Activated T-cell treated with anti-CD3 and anti-CD28 coated beads for 48 hours (primary cell): ENCODE measurements around the gene GPR65.

Source experiments
- DNase-seq: peaks from one replicate; pipeline ENCODE4 v3.0.0-alpha.2; 2020; ENCODE audit warnings: low read depth

GPR65 gene

DNA sequence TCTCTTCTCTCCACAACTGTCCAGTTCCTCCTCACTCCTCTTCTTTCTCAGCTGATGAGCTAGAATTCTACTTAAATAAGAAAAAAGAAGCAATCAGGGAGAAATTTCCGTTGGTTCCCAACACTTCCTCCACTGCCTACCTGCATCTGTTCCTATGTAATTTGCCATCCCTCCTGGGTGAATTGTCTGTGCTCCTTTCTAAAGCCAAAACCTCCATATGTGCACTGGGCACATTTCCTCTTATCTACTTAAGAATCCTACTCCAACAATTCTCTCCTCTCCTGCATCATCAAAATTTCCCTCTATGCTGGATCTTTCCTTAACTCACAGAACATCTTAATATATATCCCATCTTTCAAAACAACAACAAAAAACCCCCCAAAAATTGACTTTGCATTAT lies 35.2 kb downstream of the GPR65 start:
- no peak for DNase-seq

DNA sequence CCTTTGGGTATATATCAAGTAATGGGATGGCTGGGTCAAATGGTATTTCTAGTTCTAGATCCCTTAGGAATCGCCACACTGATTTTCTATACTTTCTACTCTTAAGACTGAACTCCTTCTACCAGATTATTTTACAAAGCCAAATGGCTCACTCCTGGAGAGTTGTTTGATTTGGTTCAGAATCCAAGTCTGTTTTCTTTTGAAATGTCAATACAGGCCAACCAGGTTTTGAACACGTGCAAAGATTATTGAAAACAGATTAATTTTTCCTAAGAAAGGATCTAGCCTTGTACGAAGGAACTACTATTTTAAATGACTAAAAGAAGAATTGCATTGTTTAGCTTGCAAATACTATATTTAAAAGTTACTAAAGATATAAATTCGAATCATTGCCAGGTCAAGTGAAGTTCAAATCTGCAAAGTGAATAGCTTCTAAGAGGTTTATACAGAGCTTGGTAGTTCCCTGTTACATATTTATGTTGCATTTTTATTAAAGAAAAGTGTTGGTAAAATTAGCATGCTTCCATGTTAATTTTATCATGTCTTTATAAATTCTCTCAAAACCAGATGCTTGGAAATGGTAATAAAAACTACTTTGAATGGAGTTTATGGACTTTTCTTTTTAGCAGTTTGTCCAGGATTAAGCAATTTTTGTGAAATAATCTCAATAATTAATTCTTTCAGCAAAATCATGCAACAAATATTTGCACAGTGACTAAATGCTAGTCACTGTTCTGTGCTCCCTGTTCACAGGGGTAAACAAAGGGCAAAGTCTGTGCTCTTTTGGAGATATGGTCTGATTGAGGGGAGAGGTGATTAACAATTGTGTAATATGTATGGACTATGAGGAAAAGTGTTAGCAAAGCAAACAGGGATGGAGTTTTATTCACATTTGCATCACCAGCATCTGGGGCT lies 38.9 kb downstream of the GPR65 start:
- DNase-seq = no peak

DNA sequence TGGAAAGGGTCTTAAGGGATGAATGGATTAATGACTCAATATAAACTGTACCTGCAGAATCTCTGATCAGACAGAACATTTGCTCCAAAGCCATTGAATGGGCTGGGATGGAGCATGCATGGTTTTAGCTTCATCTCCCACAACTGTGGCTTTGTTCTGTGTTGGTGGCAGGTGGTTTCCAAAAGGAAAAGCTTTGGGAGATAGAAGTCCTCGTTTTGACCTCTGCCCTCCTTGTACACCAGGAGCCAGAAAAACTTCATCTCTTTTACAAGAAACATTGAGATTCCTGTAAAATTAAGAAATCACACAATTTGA lies 39.5 kb downstream of the GPR65 start:
- no peak for DNase-seq

DNA sequence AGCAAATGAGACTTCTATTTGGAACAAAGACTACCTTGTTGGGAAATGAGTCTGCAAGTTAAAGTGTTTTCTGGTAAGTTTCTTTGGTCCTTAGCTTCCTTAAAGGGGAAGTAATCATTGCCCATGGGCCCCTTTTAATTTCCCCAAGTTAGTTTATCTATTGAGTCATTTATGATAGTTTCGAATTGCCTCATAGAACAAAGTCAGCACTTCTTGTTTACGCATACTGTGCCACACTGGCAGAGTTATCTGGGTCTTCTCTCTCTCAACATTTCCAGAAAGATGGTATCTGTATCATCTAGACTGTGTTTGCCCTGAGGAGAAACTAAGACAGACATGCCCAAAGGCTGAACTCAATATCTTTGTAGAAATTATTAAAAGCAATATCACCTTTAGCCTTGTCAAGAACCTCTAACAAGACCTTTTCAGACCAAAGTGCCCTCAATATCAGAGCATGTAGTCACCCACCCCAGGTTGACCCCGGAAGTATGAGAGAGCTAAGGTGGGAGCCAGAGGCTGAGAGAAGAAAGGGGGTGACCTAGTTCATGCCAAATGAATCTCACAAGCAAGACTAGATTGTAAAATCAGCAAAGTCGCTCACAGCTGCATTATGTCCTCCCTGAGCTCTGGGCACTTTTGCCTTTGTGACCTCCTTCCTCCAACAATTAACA lies 40.0 kb downstream of the GPR65 start:
- no peak for DNase-seq

DNA sequence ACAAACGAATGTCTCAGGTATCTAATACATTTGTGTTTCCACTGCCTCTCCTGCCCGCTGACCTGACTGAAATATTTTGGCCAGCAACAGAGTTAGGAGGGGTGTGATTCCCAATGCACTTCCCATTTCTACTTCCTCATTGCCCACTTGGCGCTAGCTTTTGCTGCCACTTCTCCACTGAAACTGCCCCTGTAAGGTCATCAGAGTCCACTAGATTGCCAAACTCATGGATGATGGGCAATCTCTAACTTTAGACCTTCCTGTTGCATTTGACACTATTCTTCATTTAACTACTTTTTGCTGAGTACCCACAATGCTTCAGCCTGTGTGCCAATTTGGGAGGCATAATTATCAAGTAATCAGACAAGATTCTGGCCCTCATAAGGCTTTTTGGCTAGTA lies 40.8 kb downstream of the GPR65 start:
- DNase-seq = no peak

DNA sequence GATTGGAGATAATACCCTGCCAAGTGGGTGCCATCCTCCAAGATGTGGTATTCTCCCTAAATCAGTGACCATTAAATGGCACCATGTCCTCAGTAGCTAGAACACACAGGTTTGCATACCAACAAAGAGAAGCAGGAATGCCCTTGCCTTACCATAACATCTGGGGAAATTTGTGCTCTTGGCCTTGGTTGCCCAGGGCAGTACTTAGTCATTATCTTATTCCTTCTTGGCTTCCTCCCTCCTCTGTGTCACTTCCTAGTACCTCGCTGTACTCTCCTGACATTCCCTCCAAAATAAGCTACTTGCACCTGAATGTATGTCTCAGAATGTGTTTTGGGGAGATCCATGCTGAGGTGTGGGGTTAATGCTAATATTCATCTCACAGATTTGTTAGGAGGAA lies 43.4 kb downstream of the GPR65 start:
- no peak for DNase-seq

DNA sequence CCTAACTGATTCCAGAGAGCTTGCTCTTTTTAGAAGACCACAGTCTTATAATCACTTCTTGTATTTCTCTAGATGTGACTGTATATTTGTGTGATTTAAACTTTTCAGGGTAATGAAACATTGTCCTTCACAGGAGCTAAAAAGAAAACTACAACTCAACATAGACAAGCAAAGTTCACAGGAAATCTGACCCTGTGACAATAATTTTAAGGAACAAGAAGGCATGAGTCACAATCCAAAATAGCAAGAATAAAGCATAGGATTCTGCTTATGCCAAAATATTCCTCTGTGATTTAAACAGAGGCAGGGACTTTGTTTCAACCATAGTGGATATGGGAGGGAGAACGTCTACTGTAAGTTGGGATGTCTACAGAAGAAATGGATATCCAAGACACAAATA lies 44.3 kb downstream of the GPR65 start:
- no peak for DNase-seq

DNA sequence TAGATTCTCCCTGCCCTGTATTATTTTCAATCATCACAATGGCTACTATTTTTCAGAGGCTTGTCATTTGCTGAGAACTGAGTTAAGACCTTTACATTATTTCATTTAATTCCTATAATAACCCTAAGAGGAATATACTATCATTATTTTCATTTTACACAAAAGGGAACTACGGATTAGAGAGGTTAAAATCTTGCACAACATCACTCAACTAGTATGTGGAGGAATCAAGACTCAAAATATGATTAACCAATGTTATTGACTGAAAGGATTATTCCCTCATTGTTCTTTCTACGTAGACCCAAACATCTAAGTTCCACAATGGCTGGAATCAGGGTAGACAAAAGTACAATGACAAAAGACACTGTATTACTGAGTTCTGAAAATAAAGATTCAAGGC lies 45.0 kb downstream of the GPR65 start:
- no peak for DNase-seq

DNA sequence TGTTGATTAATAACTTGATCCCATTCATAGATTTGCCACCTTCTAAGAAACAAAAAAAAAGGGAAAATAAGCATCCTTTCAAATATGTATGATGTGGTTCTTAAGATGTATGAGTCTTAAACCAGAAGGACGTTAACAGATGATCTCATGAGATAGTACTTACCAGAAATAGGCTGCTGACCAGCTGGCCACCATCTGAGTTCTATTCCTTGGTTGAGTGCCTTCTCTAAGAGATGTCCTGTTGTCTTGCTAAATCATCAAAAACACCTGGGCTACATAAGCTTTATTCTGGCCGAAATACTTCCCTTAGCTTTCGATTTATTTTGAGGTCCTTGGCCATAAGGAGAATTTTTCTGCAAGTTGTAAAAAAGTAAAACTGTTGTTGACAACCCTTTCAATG lies 55.6 kb downstream of the GPR65 start:
- DNase-seq = no peak

DNA sequence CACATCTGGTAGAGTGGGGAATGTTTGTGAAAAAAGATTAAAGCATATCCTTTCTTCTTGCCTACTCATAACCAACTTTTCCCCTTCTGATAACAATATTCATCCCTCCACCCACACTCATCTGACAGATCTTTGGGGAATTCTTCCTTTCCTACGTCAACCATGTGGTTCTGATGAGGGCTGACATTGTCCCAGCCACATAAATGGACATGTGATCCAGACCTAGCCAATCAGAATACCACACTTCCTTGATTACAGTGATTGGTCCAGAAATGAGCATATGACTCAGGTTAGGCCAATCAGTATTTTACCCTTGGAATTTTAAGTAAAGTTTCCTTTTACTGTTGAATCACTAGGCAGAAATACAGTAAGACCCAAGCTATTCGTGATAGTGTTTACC lies 58.9 kb downstream of the GPR65 start:
- no peak for DNase-seq
